ENCODE results near the gene TLR8. TPM values are rescaled to one million over a fixed set of nuclear protein-coding genes. Genes with fewer than 3 reads are reported as not detected.

Gene TLR8
- total RNA-seq, 4 donors from 2014 or later = 0.42 to 0.97 (median 0.62) TPM

- intact Hi-C loops (cut with DNase I; ENCODE audit: low total_unique reads) = no loop called here
- H3K27ac ChIP-seq = no peak overlapping the region
- no peak for DNase-seq
- no peak for ATAC-seq
- no peaks in the 10 kb centered on the region for H3K36me3 ChIP-seq
- no peaks in the 10 kb centered on the region for H3K27me3 ChIP-seq
- no peaks in the 10 kb centered on the region for H3K9me3 ChIP-seq
- in situ Hi-C loops (cut with MboI; ENCODE audit: low sequenced_read_pairs in 4 of 4) = no loop called here
- no peaks in the 10 kb centered on the region for H3K4me1 ChIP-seq
- no peak for TF ChIP-seq CTCF (IDR thresholded peaks at IDR 0.05 in 4 of 5, conservative IDR thresholded peaks at IDR 0.05 in 1 of 5)
- H3K4me3 ChIP-seq = no peak overlapping the region
Observed at GRCh38 chrX:12878536-12878935, 27.9 kb upstream of the TLR8 start.

GRCh38 chrX:12881914-12882313, 24.5 kb upstream of the TLR8 start:
- in situ Hi-C loops (cut with MboI; ENCODE audit: low sequenced_read_pairs in 4 of 4) = no loop called here
- TF ChIP-seq CTCF (IDR thresholded peaks at IDR 0.05 in 4 of 5, conservative IDR thresholded peaks at IDR 0.05 in 1 of 5) (no peak), POLR2A (IDR thresholded peaks at IDR 0.05) (no peak)
- no peak overlapping the region for H3K27ac ChIP-seq

GRCh38 chrX:12885508-12885907, 20.9 kb upstream of the TLR8 start:
- Histone ChIP-seq H3K9me3 (no peaks in the 10 kb centered on the region), H3K4me1 (no peaks in the 10 kb centered on the region), H3K4me3 (no peak overlapping the region), H3K36me3 (no peaks in the 10 kb centered on the region), H3K27ac (no peak overlapping the region), H3K27me3 (no peaks in the 10 kb centered on the region)
- TF ChIP-seq POLR2A (IDR thresholded peaks at IDR 0.05) = no peak
- no peak for TF ChIP-seq CTCF (IDR thresholded peaks at IDR 0.05 in 4 of 5, conservative IDR thresholded peaks at IDR 0.05 in 1 of 5)
- in situ Hi-C loops (cut with MboI; ENCODE audit: low sequenced_read_pairs in 4 of 4) (no loop called here), intact Hi-C loops (cut with DNase I; ENCODE audit: low total_unique reads) (no loop called here)
- no peak for ATAC-seq
- no peak for DNase-seq

More at GRCh38 chrX:12881914-12882313, 24.5 kb upstream of the TLR8 start:
- intact Hi-C loops (cut with DNase I; ENCODE audit: low total_unique reads) = no loop called here
- no peaks in the 10 kb centered on the region for H3K36me3 ChIP-seq
- no peak for ATAC-seq
- no peak for DNase-seq
- no peaks in the 10 kb centered on the region for H3K27me3 ChIP-seq
- no peaks in the 10 kb centered on the region for H3K9me3 ChIP-seq
- no peak overlapping the region for H3K4me3 ChIP-seq
- no peaks in the 10 kb centered on the region for H3K4me1 ChIP-seq

GRCh38 chrX:12886545-12886944, 19.9 kb upstream of the TLR8 start:
- H3K4me1 ChIP-seq = no peaks in the 10 kb centered on the region
- H3K36me3 ChIP-seq = no peaks in the 10 kb centered on the region
- H3K9me3 ChIP-seq = no peaks in the 10 kb centered on the region
- no peak for DNase-seq
- intact Hi-C loops (cut with DNase I; ENCODE audit: low total_unique reads) = no loop called here
- no peaks in the 10 kb centered on the region for H3K27me3 ChIP-seq
- no peak overlapping the region for H3K4me3 ChIP-seq
- no peak for TF ChIP-seq POLR2A (IDR thresholded peaks at IDR 0.05)
- TF ChIP-seq CTCF (IDR thresholded peaks at IDR 0.05 in 4 of 5, conservative IDR thresholded peaks at IDR 0.05 in 1 of 5) = no peak
- no peak for ATAC-seq
- in situ Hi-C loops (cut with MboI; ENCODE audit: low sequenced_read_pairs in 4 of 4) = no loop called here
- H3K27ac ChIP-seq = no peak overlapping the region

- in situ Hi-C loops (cut with MboI; ENCODE audit: low sequenced_read_pairs in 4 of 4) (no loop called here), intact Hi-C loops (cut with DNase I; ENCODE audit: low total_unique reads) (no loop called here)
- no peak for DNase-seq
- H3K4me1 ChIP-seq = no peaks in the 10 kb centered on the region
- no peak overlapping the region for H3K27ac ChIP-seq
- H3K27me3 ChIP-seq = no peaks in the 10 kb centered on the region
- H3K9me3 ChIP-seq = no peaks in the 10 kb centered on the region
- no peaks in the 10 kb centered on the region for H3K36me3 ChIP-seq
- no peak for ATAC-seq
- TF ChIP-seq CTCF (IDR thresholded peaks at IDR 0.05 in 4 of 5, conservative IDR thresholded peaks at IDR 0.05 in 1 of 5) = no peak
- no peak for TF ChIP-seq POLR2A (IDR thresholded peaks at IDR 0.05)
- H3K4me3 ChIP-seq = no peak overlapping the region
Observed at GRCh38 chrX:12887141-12887540, 19.3 kb upstream of the TLR8 start.
